H4 (cell line): ENCODE data around the gene TMED7. TPM values are rescaled to one million over a fixed set of nuclear protein-coding genes. Genes with fewer than 3 reads are reported as not detected.
"Not testable (repeated sequence)": the region's sequence is repeated elsewhere in the genome, so short reads cannot be mapped to it uniquely, and the experiment has no call there.

Experiments
- DNase-seq: peaks from one replicate; pipeline ENCODE4 v3.0.0-alpha.2; 2015; ENCODE audit warnings: low spot score
- total RNA-seq: library from RNA; depleted of rRNA; stranded (reverse); fragments of >200 nt; shearing (Covaris generic); gene quantifications from 2 replicates; pipeline ENCODE4 v1.2.3, GENCODE V29; 2014; rRNA removed

Gene TMED7
- 128 and 161 TPM in 2 replicates for total RNA-seq

DNA sequence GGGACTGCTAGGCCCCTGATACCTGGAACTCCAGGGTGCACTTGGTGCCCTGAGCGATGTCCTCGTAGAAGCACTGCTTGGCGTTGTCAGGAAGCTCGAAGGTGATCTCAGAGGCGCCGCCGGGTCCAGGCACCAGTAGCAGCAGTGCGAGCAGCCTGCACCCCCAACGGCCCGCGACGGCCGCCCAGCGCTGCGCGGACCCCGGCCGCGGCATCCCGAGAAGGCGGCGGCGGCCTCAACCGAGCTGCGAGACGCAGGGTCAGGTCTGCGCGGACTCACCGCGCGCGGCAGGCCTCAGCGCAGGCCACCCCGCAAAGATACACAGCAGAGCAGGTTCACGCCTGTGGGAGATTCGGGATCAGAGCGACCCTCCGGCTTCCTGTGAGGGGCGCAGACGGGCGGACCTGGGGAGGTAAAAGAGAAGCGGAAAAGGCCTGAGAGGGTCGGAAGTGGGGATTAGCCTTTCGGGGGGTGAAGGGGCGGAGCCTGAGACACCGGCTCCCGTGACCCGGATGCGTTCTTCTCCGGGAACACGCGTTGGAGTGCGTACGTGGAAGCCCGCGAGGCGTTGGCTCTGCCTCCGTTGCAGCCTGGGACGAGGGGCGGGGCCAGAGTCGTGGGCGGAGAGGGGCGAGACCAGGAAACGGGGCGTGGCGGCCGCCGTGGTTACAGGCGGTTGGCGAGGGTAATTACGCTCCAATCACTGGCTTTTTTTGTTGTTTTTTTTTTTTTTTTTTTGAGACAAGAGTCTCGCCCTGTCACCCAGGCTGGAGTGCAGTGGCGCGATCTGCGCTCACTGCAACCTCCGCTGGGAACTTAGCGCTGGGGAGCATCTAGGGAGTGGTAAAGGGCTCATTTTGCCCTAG is at the start of gene TMED7:
Gene TMED7, minus strand, starts transcription at position 458 of the 866 bp plus-strand sequence. Its CDS starts 244 bp downstream, at position 214.
- DNase-seq, result peak; percentile 99

- not testable (repeated sequence) for DNase-seq
Measured at GRCh38 chr5:115674782-115675181, 48.9 kb upstream of the TMED7 start.

- DNase-seq, result no peak
Measured at GRCh38 chr5:115673596-115673995, 47.8 kb upstream of the TMED7 start.

- no peak for DNase-seq
Measured at GRCh38 chr5:115671939-115672338, 46.1 kb upstream of the TMED7 start.

DNA sequence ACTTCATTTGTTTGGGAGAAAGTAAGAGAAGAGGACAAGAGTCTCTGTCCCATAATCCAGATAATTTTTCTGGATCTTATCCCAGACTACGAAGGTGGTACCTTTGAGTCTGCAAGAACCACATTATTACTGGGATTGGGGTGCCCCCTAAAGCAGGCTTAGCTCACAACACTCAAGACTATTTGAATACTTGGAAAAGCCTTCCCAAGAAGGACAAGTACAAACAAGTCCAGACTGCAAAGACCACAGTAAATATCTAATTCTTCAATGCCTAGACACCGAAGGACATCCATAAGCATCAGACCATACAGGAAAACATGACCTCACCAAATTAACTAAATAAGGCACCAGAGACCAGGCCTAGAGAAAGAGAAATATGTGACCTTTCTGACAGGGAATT is 40.2 kb upstream of the TMED7 start:
- DNase-seq, result no peak

DNA sequence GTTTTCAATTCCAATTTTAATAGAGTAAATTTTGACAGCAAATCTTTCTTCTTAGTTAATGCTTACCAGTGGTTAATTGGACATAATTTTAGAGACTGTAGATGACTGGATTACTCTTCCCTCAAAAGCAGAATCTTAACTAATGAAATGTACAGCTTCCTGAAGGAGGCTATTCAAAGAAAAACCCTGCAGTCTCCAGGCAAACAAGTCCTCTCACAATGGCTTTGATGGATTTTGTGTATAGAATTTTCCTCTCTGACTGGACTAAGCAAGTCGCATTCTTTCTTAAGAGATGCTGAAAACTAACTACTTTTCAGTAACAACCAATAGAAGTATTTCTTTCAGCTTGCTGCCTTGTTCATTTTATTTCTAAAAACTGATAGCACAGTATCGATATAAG is 35.7 kb upstream of the TMED7 start:
- DNase-seq, result no peak

DNA sequence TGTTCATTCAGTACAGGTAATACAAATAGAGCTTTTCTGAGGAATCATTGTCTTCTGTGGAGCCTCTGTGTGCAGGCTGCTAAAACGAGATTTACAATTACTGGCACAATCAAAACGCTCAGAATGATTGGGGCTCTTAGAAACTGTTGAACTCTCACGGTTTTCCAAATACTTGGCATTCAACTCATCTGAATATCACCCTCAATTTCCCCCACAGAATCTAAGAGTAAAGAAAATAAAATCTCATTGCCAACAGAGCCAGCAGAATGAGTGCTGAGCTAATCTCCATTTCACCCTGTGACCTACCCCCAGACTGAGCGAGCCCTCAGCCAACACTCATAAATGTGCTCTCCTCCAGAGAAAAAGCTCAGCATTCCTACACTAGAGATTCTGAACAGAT is 35.3 kb upstream of the TMED7 start:
- DNase-seq, result no peak

DNA sequence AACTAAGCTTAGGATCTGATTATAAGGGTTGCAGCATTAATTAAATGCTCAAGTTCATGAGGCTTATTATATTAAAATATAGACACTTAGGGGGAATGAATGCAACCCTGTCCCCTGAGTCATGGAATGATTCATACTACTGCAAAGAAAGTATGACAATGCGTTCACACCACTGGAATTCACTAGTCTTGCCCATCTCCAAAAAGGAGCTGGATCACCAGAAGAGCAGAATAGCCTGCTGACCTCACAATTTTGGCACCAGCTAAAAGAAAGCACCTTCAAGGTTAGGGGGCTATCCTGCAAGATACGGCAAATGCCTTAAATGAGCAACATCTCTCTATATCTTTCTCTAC is 32.0 kb upstream of the TMED7 start:
- DNase-seq, result peak; percentile 33

- no peak for DNase-seq
Measured at GRCh38 chr5:115657125-115657880, 31.5 kb upstream of the TMED7 start.

- DNase-seq, result no peak
Measured at GRCh38 chr5:115656404-115656803, 30.6 kb upstream of the TMED7 start.

DNA sequence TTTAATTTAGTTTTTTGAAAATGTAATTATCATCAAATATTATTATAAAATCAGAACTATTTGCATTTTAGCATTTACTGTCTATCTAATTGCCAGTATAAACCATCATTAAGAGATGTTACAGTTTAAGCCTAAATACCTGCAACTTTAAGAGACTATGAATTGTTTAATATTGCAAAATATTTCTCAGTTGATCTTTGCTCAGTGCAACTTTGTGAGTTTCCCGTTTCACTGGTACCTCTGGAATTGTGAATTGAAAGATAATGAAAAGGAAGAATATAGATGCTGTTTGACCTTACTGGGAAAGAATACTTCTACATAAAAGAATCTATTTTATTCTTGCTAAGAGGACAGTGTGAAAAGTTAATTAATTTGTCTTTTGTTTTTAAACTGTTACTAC is 30.2 kb upstream of the TMED7 start:
- no peak for DNase-seq

- DNase-seq, result no peak
Measured at GRCh38 chr5:115649541-115649940, 23.7 kb upstream of the TMED7 start.

- DNase-seq, result no peak
Measured at GRCh38 chr5:115648056-115648455, 22.2 kb upstream of the TMED7 start.

GRCh38 chr5:115645386-115645785 is 19.6 kb upstream of the TMED7 start:
- not testable (repeated sequence) for DNase-seq

- no peak for DNase-seq
Measured at GRCh38 chr5:115644046-115644445, 18.2 kb upstream of the TMED7 start.

- no peak for DNase-seq
Measured at GRCh38 chr5:115641948-115642347, 16.1 kb upstream of the TMED7 start.

GRCh38 chr5:115640274-115640673 is 14.4 kb upstream of the TMED7 start:
- no peak for DNase-seq

DNA sequence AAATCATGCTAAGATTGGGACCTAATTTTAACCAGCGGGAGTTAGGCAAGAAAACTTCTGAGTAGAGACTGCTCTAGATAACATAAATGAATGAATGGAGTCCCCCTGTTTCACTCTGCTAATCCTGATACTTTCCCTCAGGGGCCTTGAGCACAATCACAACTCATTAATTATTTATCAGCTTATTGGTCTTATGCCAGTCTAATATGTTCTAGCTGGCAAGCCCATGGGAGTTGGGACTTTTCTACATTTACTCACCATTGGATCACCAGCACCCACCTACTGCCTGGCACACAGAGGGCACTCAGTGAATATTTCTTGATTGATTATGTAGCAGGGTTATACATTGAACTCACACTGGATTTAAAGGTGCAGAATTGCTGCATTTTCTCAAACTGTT is 13.5 kb upstream of the TMED7 start:
- no peak for DNase-seq

GRCh38 chr5:115637507-115637906 is 11.7 kb upstream of the TMED7 start:
- DNase-seq, result no peak

- DNase-seq, result no peak
Measured at GRCh38 chr5:115636008-115636407, 10.2 kb upstream of the TMED7 start.

DNA sequence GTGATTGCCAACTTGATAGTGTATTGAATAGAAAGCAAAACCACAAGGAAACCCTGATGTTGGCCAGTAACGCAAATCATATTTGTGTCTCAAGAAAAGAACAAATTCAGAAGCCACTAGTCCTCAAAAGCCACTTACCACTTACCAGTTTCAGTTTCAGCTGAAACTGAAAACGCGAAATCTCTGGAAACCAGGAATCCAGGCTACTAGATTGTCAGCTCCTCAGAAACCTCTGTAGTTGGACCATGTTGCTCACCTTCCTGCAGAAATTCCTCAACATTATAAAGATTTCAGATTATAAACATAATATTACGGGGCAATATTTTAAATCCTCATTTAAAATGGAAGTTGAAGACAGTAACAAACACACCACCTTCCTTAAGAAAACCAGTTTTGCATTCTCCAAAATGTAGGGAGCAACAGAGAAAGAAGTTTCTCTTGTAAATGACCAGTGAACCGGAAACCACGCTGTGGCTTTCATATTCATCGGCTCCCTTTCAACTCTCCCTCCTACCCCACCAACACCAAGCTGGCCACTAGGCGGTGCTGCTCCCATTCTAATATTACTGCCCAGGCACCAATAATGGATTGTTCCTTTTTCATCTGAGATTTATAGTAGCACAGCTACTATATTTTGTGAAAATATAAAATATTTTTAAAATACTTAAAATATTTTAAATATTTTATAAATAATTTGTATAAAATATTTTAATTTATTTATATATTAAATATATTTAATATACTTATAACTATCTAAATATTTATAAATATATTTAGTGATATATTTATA is 8.7 kb upstream of the TMED7 start:
- DNase-seq, result peak; percentile 86

- DNase-seq, result no peak
Measured at GRCh38 chr5:115629903-115630302, 4.1 kb upstream of the TMED7 start.
